Measurements from ENCODE around the gene CTSW.

The CTSW gene

GRCh38 chr11:65856689-65857499 lies 22.7 kb upstream of the CTSW start:
- peak; percentile 9 for DNase-seq

GRCh38 chr11:65857500-65857852 lies 22.2 kb upstream of the CTSW start:
- no peak for DNase-seq

GRCh38 chr11:65857853-65858680 lies 21.6 kb upstream of the CTSW start, which contains the start of gene CFL1:
TSS of gene CFL1 (minus strand) at chr11:65858180. CDS start at chr11:65858099, 81 bp downstream.
- peak; percentile 97 for DNase-seq

GRCh38 chr11:65858681-65859087 lies 21.0 kb upstream of the CTSW start:
- no peak for DNase-seq

GRCh38 chr11:65859095-65859811 lies 20.4 kb upstream of the CTSW start:
- peak; percentile 98 for DNase-seq

GRCh38 chr11:65859812-65860277 lies 19.8 kb upstream of the CTSW start:
- DNase-seq = no peak

GRCh38 chr11:65860278-65861164 lies 19.1 kb upstream of the CTSW start, which contains the start of gene MUS81:
TSS of gene MUS81 (plus strand) at chr11:65860433. CDS start at chr11:65860754, 321 bp downstream.
- DNase-seq = peak; percentile 93

GRCh38 chr11:65861165-65861505 lies 18.5 kb upstream of the CTSW start:
- DNase-seq = no peak

- no peak for DNase-seq
These were observed 18.0 kb upstream of the CTSW start for GRCh38 chr11:65861533-65862183.

- DNase-seq = no peak
These were observed 17.4 kb upstream of the CTSW start for GRCh38 chr11:65862191-65862735.

GRCh38 chr11:65862941-65863888 lies 16.4 kb upstream of the CTSW start:
- DNase-seq = no peak

GRCh38 chr11:65863889-65864705 lies 15.5 kb upstream of the CTSW start:
- no peak for DNase-seq

- DNase-seq = no peak
These were observed 14.7 kb upstream of the CTSW start for GRCh38 chr11:65864706-65865471.

GRCh38 chr11:65865550-65866172 lies 14.0 kb upstream of the CTSW start:
- DNase-seq = no peak

GRCh38 chr11:65866509-65867283 lies 12.9 kb upstream of the CTSW start:
- no peak for DNase-seq

GRCh38 chr11:65867284-65868071 lies 12.2 kb upstream of the CTSW start:
- no peak for DNase-seq
